KOPT-K1 (cell line): Measurements from ENCODE around the gene ZNF280A.
"Not testable (repeated sequence)": the region's sequence is repeated elsewhere in the genome, so short reads cannot be mapped to it uniquely, and the experiment has no call there.

Experiments used
- H3K27ac ChIP-seq: fragments of 200-600 bp; sonication (generic); 2 replicates; pipeline ENCODE4 v1.5.1; 2016; ENCODE audit warnings: antibody characterized with exemption, mild to moderate bottlenecking, low read depth, low read length; ENCODE audit not compliant: poor library complexity, severe bottlenecking
- H3K36me3 ChIP-seq: fragments of 200-600 bp; sonication (generic); 2 replicates; pipeline ENCODE4 v1.5.1; 2017; ENCODE audit warnings: antibody characterized with exemption, mild to moderate bottlenecking, low read length, moderate library complexity; ENCODE audit not compliant: insufficient read depth
- H3K9me3 ChIP-seq: fragments of 200-600 bp; sonication (generic); 2 replicates; pipeline ENCODE4 v1.5.1; 2017; ENCODE audit warnings: antibody characterized with exemption, low read length, mild to moderate bottlenecking; ENCODE audit not compliant: insufficient read depth, poor library complexity, severe bottlenecking

Gene ZNF280A

DNA sequence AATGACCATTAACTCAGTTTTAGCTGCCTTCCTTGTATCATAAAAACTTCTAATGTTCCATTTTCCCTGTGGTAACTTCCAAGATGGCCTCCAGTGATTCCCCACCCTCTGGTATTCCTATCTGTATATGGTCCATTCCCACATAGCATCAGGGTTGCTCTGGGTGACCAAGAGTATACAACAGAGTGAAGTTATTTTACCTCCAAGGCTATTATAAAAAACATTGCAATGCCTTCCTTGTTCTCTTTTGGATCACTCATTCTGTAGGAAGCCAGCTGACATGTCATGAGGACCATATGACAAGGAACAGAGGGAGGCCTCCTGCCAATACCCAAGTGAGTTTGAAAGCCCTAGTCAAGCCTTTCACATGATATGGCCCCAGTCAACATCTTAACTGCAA, 41.6 kb downstream of the ZNF280A start:
- H3K27ac ChIP-seq = no peak overlapping the region
- H3K36me3 ChIP-seq = no peaks in the 10 kb centered on the region
- no peaks in the 10 kb centered on the region for H3K9me3 ChIP-seq

DNA sequence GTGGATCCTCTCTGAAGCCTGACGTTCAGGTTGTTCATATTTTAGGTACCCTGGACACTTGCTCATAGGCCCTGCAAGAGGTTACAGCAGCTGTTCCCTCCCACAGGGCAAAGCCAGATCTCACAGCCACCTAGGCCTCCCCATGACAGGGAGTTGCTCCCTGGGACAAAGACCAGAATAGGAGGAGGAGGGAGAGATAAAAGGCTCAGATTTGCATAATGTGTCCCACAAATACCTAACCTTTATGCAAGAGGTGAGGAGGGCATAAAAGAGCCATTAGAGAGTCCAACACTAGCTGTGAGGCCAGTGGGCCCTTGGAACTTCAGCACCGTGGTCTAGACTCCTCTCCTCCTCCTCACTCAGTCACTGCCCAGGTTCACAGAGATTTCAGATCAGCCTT, 45.3 kb downstream of the ZNF280A start:
- Histone ChIP-seq H3K36me3 (no peaks in the 10 kb centered on the region), H3K9me3 (peaks cover 3% of the 10 kb centered on the region), H3K27ac (no peak overlapping the region)

DNA sequence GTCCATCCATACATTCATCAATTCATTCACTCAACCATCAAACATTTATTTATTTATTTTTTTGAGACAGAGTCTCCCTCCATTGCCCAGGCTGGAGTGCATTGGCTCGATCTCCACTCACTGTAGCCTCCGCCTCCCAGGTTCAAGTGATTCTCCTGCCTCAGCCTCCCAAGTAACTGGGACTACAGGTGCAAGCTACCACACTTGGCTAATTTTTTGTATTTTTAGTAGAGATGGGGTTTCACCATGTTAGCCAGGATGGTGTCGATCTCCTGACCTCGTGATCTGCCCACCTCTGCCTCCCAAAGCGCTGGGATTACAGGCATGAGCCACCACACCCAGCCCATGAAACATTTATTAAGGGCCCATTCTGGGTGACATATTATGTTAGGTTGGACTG, 49.0 kb downstream of the ZNF280A start:
- H3K27ac ChIP-seq, H3K36me3 ChIP-seq: not testable (repeated sequence)
- H3K9me3 ChIP-seq = peaks cover 17% of the 10 kb centered on the region

DNA sequence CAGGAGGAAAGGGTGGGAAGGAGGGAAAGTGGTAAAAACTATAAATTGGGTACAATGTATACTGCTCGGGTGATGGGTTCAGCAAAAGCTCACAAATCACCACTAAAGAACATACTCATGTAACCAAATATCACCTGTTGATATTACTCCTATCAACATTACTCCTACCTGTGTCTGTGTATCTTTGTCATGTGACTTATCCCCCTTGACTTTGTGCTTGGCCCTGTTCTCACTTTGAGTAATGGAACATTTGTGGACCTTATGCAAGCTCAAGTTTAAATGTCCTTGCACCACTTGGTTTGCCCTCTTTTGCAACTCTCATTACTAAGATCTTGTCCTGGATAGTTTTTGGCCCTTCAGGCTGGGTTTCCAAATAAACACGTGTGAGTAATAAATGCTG, 50.5 kb downstream of the ZNF280A start:
- Histone ChIP-seq H3K9me3 (peaks cover 17% of the 10 kb centered on the region), H3K36me3 (no peaks in the 10 kb centered on the region), H3K27ac (no peak overlapping the region)

DNA sequence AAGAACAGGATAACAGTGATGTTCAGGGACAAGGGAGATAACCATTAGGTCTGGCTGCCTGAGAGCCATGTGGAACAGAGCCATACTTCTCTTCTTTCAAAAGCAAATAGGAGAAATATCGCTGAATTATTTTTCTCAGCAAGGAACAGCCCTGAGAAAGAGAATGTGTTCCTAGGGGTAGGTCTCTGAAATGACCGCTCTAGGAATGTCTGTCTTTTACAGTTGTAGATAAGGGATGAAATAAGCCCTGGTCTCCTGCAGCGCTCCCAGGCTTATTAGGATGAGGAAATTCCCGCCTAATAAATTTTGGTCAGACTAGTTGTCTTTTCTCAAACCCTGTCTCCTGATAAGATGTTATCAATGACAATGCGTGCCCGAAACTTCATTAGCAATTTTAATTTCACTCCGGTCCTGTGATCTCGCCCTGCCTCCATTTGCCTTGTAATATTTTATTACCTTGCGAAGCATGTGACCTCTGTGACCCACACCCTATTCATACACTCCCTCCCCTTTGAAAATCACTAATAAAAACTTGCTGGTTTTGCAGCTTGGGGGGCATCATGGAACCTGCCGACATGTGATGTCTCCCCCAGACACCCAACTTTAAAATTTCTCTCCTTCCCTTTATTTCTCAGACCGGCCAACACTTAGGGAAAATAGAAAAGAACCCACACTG, 51.1 kb downstream of the ZNF280A start:
- not testable (repeated sequence) for H3K36me3 ChIP-seq, H3K27ac ChIP-seq
- peaks cover 17% of the 10 kb centered on the region for H3K9me3 ChIP-seq

- peaks cover 17% of the 10 kb centered on the region for H3K9me3 ChIP-seq
- H3K27ac ChIP-seq = no peak overlapping the region
- no peaks in the 10 kb centered on the region for H3K36me3 ChIP-seq
Measured at GRCh38 chr22:22467112-22467511, 53.0 kb downstream of the ZNF280A start.

GRCh38 chr22:22465782-22466181, 54.3 kb downstream of the ZNF280A start:
- Histone ChIP-seq H3K36me3 (no peaks in the 10 kb centered on the region), H3K9me3 (peaks cover 17% of the 10 kb centered on the region), H3K27ac (no peak overlapping the region)

DNA sequence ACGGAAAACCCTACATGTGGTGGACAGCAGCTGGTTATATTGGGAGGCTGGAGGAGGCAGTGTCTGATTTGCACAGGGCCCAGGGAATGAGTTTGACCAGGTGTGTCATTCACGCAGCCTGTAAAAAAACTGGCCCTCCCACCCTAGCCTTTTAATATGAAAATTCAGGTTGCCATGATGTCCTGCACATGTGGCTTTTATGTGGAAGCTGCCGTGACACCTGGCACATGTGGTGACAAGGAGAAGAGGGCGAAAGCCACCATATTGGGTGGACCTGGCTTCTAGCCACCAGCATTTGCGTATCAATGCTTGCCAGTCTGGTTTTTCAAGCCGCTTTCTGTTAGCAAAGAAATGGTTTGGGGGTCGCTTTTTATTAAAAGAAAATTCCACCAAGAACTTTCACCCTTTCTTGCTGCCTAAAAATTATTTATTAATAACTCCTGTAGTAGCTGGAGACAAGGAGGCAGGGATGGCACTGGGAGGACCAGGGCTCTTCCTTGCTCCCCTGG, 54.9 kb downstream of the ZNF280A start:
- Histone ChIP-seq H3K9me3 (peaks cover 22% of the 10 kb centered on the region), H3K36me3 (no peaks in the 10 kb centered on the region), H3K27ac (no peak overlapping the region)

- H3K27ac ChIP-seq = no peak overlapping the region
- H3K36me3 ChIP-seq = no peaks in the 10 kb centered on the region
- peaks cover 23% of the 10 kb centered on the region for H3K9me3 ChIP-seq
Measured at GRCh38 chr22:22464541-22465054, 55.5 kb downstream of the ZNF280A start.

GRCh38 chr22:22463855-22464540, 56.1 kb downstream of the ZNF280A start:
- H3K36me3 ChIP-seq = no peaks in the 10 kb centered on the region
- H3K9me3 ChIP-seq = peaks cover 23% of the 10 kb centered on the region
- no peak overlapping the region for H3K27ac ChIP-seq
